ENCODE measurements around the gene RAB27B.

The RAB27B gene

GRCh38 chr18:54916507-54916906 is 88.2 kb downstream of the RAB27B start:
- no peak for DNase-seq

DNA sequence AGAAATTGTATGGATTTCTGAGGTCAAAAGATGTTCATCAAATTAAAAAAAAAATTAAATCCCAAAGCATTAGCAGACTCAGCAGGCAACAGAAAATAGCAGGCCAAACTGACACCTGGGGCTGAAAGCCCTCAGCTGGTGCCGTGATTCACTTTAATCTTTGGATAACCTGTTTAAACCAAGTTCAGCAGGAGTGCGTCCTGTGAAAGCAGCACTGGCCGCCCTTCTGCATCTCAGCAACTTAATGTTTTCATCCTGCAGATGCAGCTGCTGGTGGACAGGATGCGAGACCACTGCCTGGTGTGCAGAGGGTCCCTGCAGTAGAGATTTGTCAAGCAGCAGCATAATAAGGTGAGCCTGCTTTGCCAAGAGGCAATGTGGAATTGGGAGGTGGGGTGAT is 89.8 kb downstream of the RAB27B start:
- no peak for DNase-seq

GRCh38 chr18:54919412-54919811 is 91.1 kb downstream of the RAB27B start:
- no peak for DNase-seq

GRCh38 chr18:54923339-54923956 is 95.2 kb downstream of the RAB27B start:
- DNase-seq = no peak

- no peak for DNase-seq
These were observed 96.7 kb downstream of the RAB27B start for GRCh38 chr18:54924948-54925347.

DNA sequence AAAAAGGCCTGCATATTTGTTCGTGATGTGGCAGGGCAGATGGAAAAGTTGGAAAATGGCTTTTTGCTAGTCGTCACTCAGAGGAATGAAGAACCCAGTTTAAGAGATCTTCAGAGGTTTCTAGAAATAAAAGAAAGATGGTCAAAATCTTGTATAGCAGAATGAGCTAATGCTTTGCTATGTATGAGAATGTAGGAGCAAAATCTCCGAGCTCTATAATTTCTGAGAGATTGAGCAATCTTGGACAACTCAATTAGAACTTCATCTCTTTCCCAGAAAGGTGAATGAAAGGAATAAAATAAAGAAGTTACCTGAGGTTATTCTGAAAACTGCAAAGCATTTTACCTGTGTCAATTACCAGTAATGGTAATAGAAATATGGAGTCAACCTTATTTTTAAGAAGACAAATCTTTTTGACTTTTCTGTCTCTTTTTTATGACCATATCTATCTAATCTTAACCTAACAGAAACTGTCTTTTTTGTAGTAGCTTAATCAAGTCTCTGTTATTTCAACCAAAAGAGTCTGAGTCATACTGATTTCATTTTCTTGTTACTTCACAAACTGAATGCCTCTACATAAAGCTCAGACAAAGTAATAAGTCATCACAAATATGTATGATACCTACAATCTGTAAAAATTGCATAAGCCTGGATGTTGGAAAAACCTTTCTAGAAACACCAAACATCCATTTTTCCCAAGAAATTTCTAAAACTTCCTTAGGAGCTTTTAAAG is 98.5 kb downstream of the RAB27B start:
- DNase-seq = no peak

DNA sequence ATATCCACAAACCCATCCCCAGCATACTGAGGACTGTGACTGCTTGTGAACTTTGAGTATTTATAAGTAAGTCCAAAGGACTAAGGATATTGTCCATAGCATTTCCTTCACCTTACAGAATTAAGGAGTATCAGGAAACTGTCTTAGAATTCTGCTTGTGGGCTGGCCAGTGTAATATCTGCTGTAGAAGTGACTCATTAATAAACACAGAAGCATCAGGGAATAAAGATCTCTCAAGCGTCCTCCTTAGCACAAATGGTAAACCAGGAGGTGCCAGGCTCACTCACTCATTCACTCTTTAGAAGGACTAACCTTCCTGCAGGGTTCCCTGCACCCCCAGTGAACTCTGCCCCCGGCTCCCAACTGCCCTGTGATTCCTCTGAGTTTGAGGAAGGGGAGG is 100.0 kb downstream of the RAB27B start:
- DNase-seq = no peak

GRCh38 chr18:54931152-54931551 is 102.9 kb downstream of the RAB27B start:
- no peak for DNase-seq

GRCh38 chr18:54932472-54932871 is 104.2 kb downstream of the RAB27B start:
- no peak for DNase-seq

GRCh38 chr18:54938506-54938905 is 110.2 kb downstream of the RAB27B start:
- no peak for DNase-seq

DNA sequence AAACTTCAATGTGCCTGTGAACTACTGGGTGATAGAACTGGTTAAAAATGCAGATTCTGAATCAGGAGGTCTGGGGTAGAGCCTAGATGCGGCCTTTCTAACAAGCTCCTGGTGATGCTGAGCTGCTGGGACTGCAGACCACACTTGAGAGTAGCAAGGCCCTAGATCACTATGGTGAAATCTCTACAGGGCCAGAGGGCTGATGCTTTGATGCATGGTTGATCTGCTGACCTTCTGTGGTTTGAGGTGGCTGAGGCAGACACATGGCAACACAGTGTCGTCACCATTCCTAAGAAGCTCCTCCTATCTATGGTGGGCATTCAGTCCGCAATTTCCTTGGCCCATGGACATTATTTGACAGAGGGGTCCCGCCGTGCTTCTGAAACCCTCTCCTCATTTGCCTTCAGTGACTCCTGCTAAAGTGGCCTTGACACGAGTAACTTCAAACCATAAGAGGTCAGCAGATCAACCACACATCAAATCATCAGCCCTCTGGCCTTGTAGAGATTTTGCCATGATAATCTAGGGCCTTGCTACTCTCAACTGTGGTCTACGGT is 111.2 kb downstream of the RAB27B start:
- DNase-seq = no peak

DNA sequence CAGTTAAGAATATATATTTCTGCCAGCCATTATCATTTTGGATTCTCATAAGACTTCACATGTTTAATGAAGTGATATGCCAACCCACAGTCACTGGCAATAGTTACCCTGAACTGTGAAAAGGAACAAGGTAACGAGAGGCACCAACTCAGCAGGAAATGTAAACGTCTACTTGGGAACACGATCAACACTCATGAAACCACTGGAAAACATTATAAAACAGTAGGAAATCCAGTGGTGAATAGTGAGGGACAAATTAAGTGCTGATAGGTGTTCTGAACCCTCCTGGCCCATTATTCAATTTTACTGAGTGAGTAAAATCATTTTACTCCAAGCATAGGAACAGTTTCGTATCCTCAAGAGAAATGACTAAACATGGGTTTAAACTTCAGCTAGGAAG is 113.9 kb downstream of the RAB27B start:
- DNase-seq = no peak

DNA sequence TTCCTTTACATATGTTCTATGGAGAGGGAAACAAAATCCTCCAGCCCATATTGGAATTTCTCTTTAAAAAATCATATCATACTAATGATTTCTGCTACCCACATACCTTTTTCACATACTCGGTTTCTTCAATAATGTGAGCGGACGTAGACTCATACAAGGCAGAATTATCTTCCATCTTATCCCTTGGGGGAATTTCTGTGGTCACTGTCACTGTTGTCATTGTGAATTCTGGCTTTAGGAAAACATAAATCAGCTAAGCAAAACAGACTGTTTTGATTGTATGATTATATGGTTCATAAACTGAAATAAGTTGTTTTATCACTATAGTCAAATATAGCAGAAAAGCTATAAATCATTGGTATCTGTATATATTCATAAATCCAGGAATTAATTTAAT is 114.3 kb downstream of the RAB27B start:
- no peak for DNase-seq

All from CD4-positive, alpha-beta T cell treated with Interleukin-4 for 1 hour (primary cell).